H9 (cell line): ENCODE data around the gene LTA4H. TPM values are rescaled to one million over a fixed set of nuclear protein-coding genes. Genes with fewer than 3 reads are reported as not detected.

Experiments used
- DNase-seq: peaks from one replicate; pipeline ENCODE4 v3.0.0-alpha.2; 2017
- H2AFZ ChIP-seq: one replicate; pipeline ENCODE4 v1.6.1; 2013; ENCODE audit warnings: mild to moderate bottlenecking, low read length, control low read depth, moderate library complexity
- H2AK5ac ChIP-seq: 2 replicates; pipeline ENCODE4 v1.6.1; 2013; ENCODE audit warnings: low read length, control low read depth, mixed read lengths; ENCODE audit not compliant: insufficient read length
- H2BK120ac ChIP-seq: one replicate; pipeline ENCODE4 v1.6.1; 2013; ENCODE audit warnings: low read depth, mild to moderate bottlenecking, low read length, control low read depth, inconsistent platforms; ENCODE audit not compliant: poor library complexity, severe bottlenecking
- H2BK12ac ChIP-seq: 2 replicates; pipeline ENCODE4 v1.6.1; 2013; ENCODE audit warnings: low read length, control low read depth, mixed read lengths, low read depth; ENCODE audit not compliant: insufficient read length
- H2BK15ac ChIP-seq: 2 replicates; pipeline ENCODE4 v1.6.1; 2013; ENCODE audit warnings: low read depth, low read length, control low read depth
- H2BK20ac ChIP-seq: one replicate; pipeline ENCODE4 v1.6.1; 2013; ENCODE audit warnings: low read depth, mild to moderate bottlenecking, low read length, control low read depth, inconsistent platforms; ENCODE audit not compliant: poor library complexity, severe bottlenecking
- H2BK5ac ChIP-seq: 2 replicates; pipeline ENCODE4 v1.6.1; 2013; ENCODE audit warnings: low read length, control low read depth, mixed read lengths; ENCODE audit not compliant: insufficient read length
- H3K14ac ChIP-seq: 2 replicates; pipeline ENCODE4 v1.6.1; 2013; ENCODE audit warnings: low read length, control low read depth; ENCODE audit not compliant: insufficient read depth
- H3K18ac ChIP-seq: 2 replicates; pipeline ENCODE4 v1.6.1; 2013; ENCODE audit warnings: low read depth, mild to moderate bottlenecking, mixed read lengths, low read length, control low read depth; ENCODE audit not compliant: insufficient read length
- H3K23ac ChIP-seq: 2 replicates; pipeline ENCODE4 v1.6.1; 2013; ENCODE audit warnings: low read length, control low read depth, mixed read lengths, low read depth; ENCODE audit not compliant: insufficient read length
- H3K23me2 ChIP-seq: 2 replicates; pipeline ENCODE4 v1.6.1; 2013; ENCODE audit warnings: low read depth, mild to moderate bottlenecking, mixed read lengths, low read length, control low read depth; ENCODE audit not compliant: insufficient read length, poor library complexity, severe bottlenecking
- H3K27ac ChIP-seq: 2 replicates; pipeline ENCODE4 v1.5.1; 2013; ENCODE audit warnings: low read length, control low read depth, mixed read lengths, low read depth; ENCODE audit not compliant: insufficient read length
- H3K27me3 ChIP-seq: 2 replicates; pipeline ENCODE4 v1.6.1; 2013; ENCODE audit warnings: low read length, control low read depth, inconsistent platforms; ENCODE audit not compliant: insufficient read depth
- H3K4ac ChIP-seq: 2 replicates; pipeline ENCODE4 v1.6.1; 2013; ENCODE audit warnings: low read depth, mild to moderate bottlenecking, control low read depth, inconsistent platforms, low read length, moderate library complexity
- H3K4me1 ChIP-seq: 2 replicates; pipeline ENCODE4 v1.6.1; 2013; ENCODE audit warnings: low read length, control low read depth, inconsistent platforms; ENCODE audit not compliant: insufficient read depth
- H3K4me2 ChIP-seq: 2 replicates; pipeline ENCODE4 v1.6.1; 2013; ENCODE audit warnings: low read length, control low read depth, mixed read lengths; ENCODE audit not compliant: insufficient read length, insufficient read depth
- H3K56ac ChIP-seq: 2 replicates; pipeline ENCODE4 v1.6.1; 2013; ENCODE audit warnings: low read depth, mild to moderate bottlenecking, mixed read lengths, low read length, control low read depth; ENCODE audit not compliant: insufficient read length
- H3K79me1 ChIP-seq: 2 replicates; pipeline ENCODE4 v1.6.1; 2013; ENCODE audit warnings: low read depth, mild to moderate bottlenecking, moderate library complexity, low read length, control low read depth, inconsistent platforms; ENCODE audit not compliant: insufficient read depth, poor library complexity, severe bottlenecking
- H3K79me2 ChIP-seq: 2 replicates; pipeline ENCODE4 v1.6.1; 2013; ENCODE audit warnings: low read length, control low read depth, inconsistent platforms; ENCODE audit not compliant: insufficient read depth
- H3K9ac ChIP-seq: 2 replicates; pipeline ENCODE4 v1.6.1; 2013; ENCODE audit warnings: low read length, control low read depth, mixed read lengths; ENCODE audit not compliant: insufficient read length; ENCODE audit errors: extremely low read depth
- H3K9me3 ChIP-seq: one replicate; pipeline ENCODE4 v1.6.1; 2013; ENCODE audit warnings: low read depth, low read length, inconsistent platforms; ENCODE audit not compliant: control insufficient read depth
- H3T11ph ChIP-seq: one replicate; pipeline ENCODE4 v1.6.1; 2013; ENCODE audit warnings: mild to moderate bottlenecking, low read length, control low read depth, inconsistent platforms
- H4K20me1 ChIP-seq: one replicate; pipeline ENCODE4 v1.6.1; 2013; ENCODE audit not compliant: control insufficient read depth, insufficient read length, insufficient read depth
- H4K5ac ChIP-seq: 2 replicates; pipeline ENCODE4 v1.6.1; 2013; ENCODE audit warnings: low read depth, mild to moderate bottlenecking, mixed read lengths, low read length, control low read depth; ENCODE audit not compliant: insufficient read length
- H4K8ac ChIP-seq: replicated peaks from 2 replicates; pipeline ENCODE4 v1.6.1; 2013; ENCODE audit warnings: low read length, control low read depth, mixed read lengths, low read depth; ENCODE audit not compliant: insufficient read length
- H4K91ac ChIP-seq: 2 replicates; pipeline ENCODE4 v1.6.1; 2013; ENCODE audit warnings: low read depth, mild to moderate bottlenecking, moderate library complexity, mixed read lengths, low read length, control low read depth; ENCODE audit not compliant: insufficient read length
- H3K27ac Mint-ChIP-seq, 3 experiments: 2 replicates in 2 of 3; 3 replicates in 1 of 3; pipeline ENCODE4 v1.8.0; 2020 to 2021; ENCODE audit warnings: mixed read lengths in 3 of 3, mild to moderate bottlenecking in 1 of 3, moderate library complexity in 1 of 3
- H3K27me3 Mint-ChIP-seq: 2 replicates; pipeline ENCODE4 v1.8.0; 2021; ENCODE audit warnings: low read depth, mild to moderate bottlenecking, moderate library complexity, mixed read lengths
- H3K36me3 Mint-ChIP-seq, 3 experiments: 2 replicates in 2 of 3; 3 replicates in 1 of 3; pipeline ENCODE4 v1.8.0; 2020 to 2021; ENCODE audit warnings: low read depth in 3 of 3, mixed read lengths in 3 of 3; ENCODE audit not compliant: insufficient read depth in 1 of 3
- H3K4me1 Mint-ChIP-seq, 2 experiments: 2 replicates each; pipeline ENCODE4 v1.8.0; 2020; ENCODE audit warnings: mixed read lengths in 2 of 2
- H3K4me3 Mint-ChIP-seq, 2 experiments: 2 replicates in 1 of 2; 3 replicates in 1 of 2; pipeline ENCODE4 v1.8.0; 2020 to 2021; ENCODE audit warnings: mild to moderate bottlenecking in 2 of 2, mixed read lengths in 2 of 2, moderate library complexity in 1 of 2
- H3K9me3 Mint-ChIP-seq, 2 experiments: 2 replicates in 1 of 2; 3 replicates in 1 of 2; pipeline ENCODE4 v1.8.0; 2020; ENCODE audit warnings: mild to moderate bottlenecking in 2 of 2, mixed read lengths in 2 of 2, moderate library complexity in 1 of 2
- CTCF ChIP-seq: fragments of 200-600 bp; sonication (generic); conservative IDR thresholded peaks from 3 replicates; pipeline ENCODE4 v1.8.0; 2021; ENCODE audit warnings: antibody characterized with exemption, mild to moderate bottlenecking
- WGBS: extraction: QIAGEN DNeasy Blood & Tissue Kit; methylation state at CpG from one replicate; pipeline ENCODE4 v1.1.7; 2013; ENCODE audit warnings: missing lambda C conversion rate, low lambda C conversion rate, mixed read lengths; ENCODE audit not compliant: insufficient read length; ENCODE audit errors: extremely low coverage; 5-methylcytosine and 5-hydroxymethylcytosine counted together
- total RNA-seq: library from RNA; stranded (reverse); gene quantifications from 2 replicates; pipeline ENCODE4 v1.2.1, GENCODE V29; 2021

The LTA4H gene
- total RNA-seq, 1 experiment from 2014 or later = 144 TPM

GRCh38 chr12:95956557-95957145 is 78.7 kb downstream of the LTA4H start:
- no peaks in the 10 kb centered on the region for H3K4me1 ChIP-seq
- no peaks in the 10 kb centered on the region for H3K23me2 ChIP-seq
- H3K9ac ChIP-seq = no peak overlapping the region
- H3K79me1 ChIP-seq = no peaks in the 10 kb centered on the region
- no CpG with 5 or more reads among the region's 27 CpGs for WGBS
- no peak overlapping the region for H2AFZ ChIP-seq
- H3K18ac ChIP-seq = no peak overlapping the region
- Mint-ChIP-seq H3K27ac (peak overlapping the region in 1 of 3 experiments; percentile 77; a peak in 1 of 7 replicates), H3K4me3 (peak overlapping the region in 1 of 2 experiments; percentile 46; a peak in 3 of 5 replicates), H3K4me1 (peaks cover 22 to 29% of the 10 kb centered on the region in 2 experiments), H3K9me3 (no peaks in the 10 kb centered on the region; a peak in 2 of 5 replicates), H3K27me3 (no peaks in the 10 kb centered on the region), H3K36me3 (no peaks in the 10 kb centered on the region)
- H3K4ac ChIP-seq = no peak overlapping the region
- H4K8ac ChIP-seq = no peak overlapping the region
- H2BK15ac ChIP-seq = no peak overlapping the region
- no peak overlapping the region for H3K4me2 ChIP-seq
- no peaks in the 10 kb centered on the region for H3K9me3 ChIP-seq
- no peak overlapping the region for H2BK12ac ChIP-seq
- H2BK120ac ChIP-seq = no peak overlapping the region
- no peak overlapping the region for H3T11ph ChIP-seq
- no peak overlapping the region for H2AK5ac ChIP-seq
- no peak overlapping the region for H4K91ac ChIP-seq
- no peaks in the 10 kb centered on the region for H3K79me2 ChIP-seq
- no peak overlapping the region for H3K23ac ChIP-seq
- no peak overlapping the region for H3K56ac ChIP-seq
- H3K14ac ChIP-seq = no peak overlapping the region
- no peak overlapping the region for H2BK20ac ChIP-seq
- H3K27ac ChIP-seq = no peak overlapping the region
- no peak overlapping the region for H4K5ac ChIP-seq
- H3K27me3 ChIP-seq = no peaks in the 10 kb centered on the region
- H2BK5ac ChIP-seq = no peak overlapping the region
- TF ChIP-seq CTCF = no peak
- H4K20me1 ChIP-seq = no peaks in the 10 kb centered on the region
- no peak for DNase-seq
